Osteoblast (primary cell): ENCODE results near the gene TBC1D12. TPM values are rescaled to one million over a fixed set of nuclear protein-coding genes. Genes with fewer than 3 reads are reported as not detected.
"Not testable (repeated sequence)": the region's sequence is repeated elsewhere in the genome, so short reads cannot be mapped to it uniquely, and the experiment has no call there.

Experiments
- DNase-seq: peaks from one replicate; pipeline ENCODE4 v3.0.0; 2011; ENCODE audit warnings: low spot score, mixed read lengths; ENCODE audit not compliant: insufficient read length; ENCODE audit errors: missing footprints
- H2AFZ ChIP-seq: 2 replicates; pipeline ENCODE4 v1.6.0; 2011; ENCODE audit warnings: mild to moderate bottlenecking, low read length
- H3K27ac ChIP-seq: 2 replicates; pipeline ENCODE4 v1.5.1; 2011; ENCODE audit warnings: mild to moderate bottlenecking, low read depth, low read length, moderate library complexity
- H3K27me3 ChIP-seq: 2 replicates; pipeline ENCODE4 v1.6.0; 2012; ENCODE audit warnings: mild to moderate bottlenecking, control low read depth, inconsistent platforms, low read length, moderate library complexity; ENCODE audit not compliant: insufficient read depth
- H3K36me3 ChIP-seq: 2 replicates; pipeline ENCODE4 v1.5.1; 2011; ENCODE audit warnings: mild to moderate bottlenecking, low read length, control low read depth, moderate library complexity; ENCODE audit not compliant: insufficient read depth
- H3K4me1 ChIP-seq: 2 replicates; pipeline ENCODE4 v1.5.1; 2011; ENCODE audit warnings: mild to moderate bottlenecking, low read length, control low read depth, moderate library complexity; ENCODE audit not compliant: insufficient read depth
- H3K4me2 ChIP-seq: 2 replicates; pipeline ENCODE4 v1.6.0; 2011; ENCODE audit warnings: mild to moderate bottlenecking, low read length; ENCODE audit not compliant: insufficient read depth
- H3K4me3 ChIP-seq: fragments of 200-600 bp; sonication (generic); 3 replicates; pipeline ENCODE4 v1.5.1; 2012; ENCODE audit warnings: mild to moderate bottlenecking, low read length, inconsistent platforms; ENCODE audit not compliant: insufficient read depth
- H3K79me2 ChIP-seq: 2 replicates; pipeline ENCODE4 v1.6.0; 2012; ENCODE audit warnings: mild to moderate bottlenecking, low read length, control low read depth, inconsistent platforms; ENCODE audit not compliant: insufficient read depth
- H3K9me3 ChIP-seq: 2 replicates; pipeline ENCODE4 v1.5.1; 2011; ENCODE audit warnings: low read depth, low read length, control low read depth
- H4K20me1 ChIP-seq: 2 replicates; pipeline ENCODE4 v1.6.0; 2012; ENCODE audit warnings: mild to moderate bottlenecking, low read length, control low read depth; ENCODE audit not compliant: insufficient read depth
- total RNA-seq: library from RNA; depleted of rRNA; stranded (reverse); fragments of >200 nt; gene quantifications from 2 replicates; pipeline ENCODE4 v1.2.3, GENCODE V29; 2012
- TF ChIP-seq, protein P1 (sequence below): IDR thresholded peaks from 2 replicates; pipeline ENCODE4 v1.5.1; 2011; ENCODE audit warnings: mild to moderate bottlenecking, low read depth, low read length, moderate library complexity; ENCODE audit errors: extremely low read depth

Gene TBC1D12
- total RNA-seq, 1 donor = 43.1 TPM

DNA sequence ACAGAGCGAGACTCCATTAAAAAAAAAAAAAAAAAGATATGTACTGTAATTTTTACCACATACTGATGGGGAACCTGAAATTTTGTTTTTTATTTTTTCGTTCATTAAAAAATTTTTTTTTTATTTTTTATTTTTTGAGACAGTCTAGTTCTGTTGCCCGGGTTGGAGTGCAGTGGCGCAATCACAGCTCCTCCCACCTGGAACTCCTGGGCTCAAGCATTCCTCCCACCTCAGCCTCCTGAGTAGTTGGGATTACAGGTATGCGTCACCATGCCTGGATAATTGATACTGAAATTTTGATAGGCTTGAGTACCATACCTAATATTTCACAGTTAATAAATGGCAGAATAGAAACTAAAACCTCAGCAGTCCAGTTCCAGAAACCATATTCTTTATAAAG is 122.4 kb downstream of the TBC1D12 start:
- Histone ChIP-seq H2AFZ (no peak overlapping the region), H3K27ac (no peak overlapping the region), H3K36me3 (peaks cover 3% of the 10 kb centered on the region), H4K20me1 (no peaks in the 10 kb centered on the region), H3K79me2 (no peaks in the 10 kb centered on the region), H3K4me2 (no peak overlapping the region), H3K27me3 (no peaks in the 10 kb centered on the region), H3K9me3 (no peaks in the 10 kb centered on the region), H3K4me3 (no peak overlapping the region), H3K4me1 (peaks cover 3% of the 10 kb centered on the region)
- DNase-seq = no peak
- TF ChIP-seq, protein P1, sequence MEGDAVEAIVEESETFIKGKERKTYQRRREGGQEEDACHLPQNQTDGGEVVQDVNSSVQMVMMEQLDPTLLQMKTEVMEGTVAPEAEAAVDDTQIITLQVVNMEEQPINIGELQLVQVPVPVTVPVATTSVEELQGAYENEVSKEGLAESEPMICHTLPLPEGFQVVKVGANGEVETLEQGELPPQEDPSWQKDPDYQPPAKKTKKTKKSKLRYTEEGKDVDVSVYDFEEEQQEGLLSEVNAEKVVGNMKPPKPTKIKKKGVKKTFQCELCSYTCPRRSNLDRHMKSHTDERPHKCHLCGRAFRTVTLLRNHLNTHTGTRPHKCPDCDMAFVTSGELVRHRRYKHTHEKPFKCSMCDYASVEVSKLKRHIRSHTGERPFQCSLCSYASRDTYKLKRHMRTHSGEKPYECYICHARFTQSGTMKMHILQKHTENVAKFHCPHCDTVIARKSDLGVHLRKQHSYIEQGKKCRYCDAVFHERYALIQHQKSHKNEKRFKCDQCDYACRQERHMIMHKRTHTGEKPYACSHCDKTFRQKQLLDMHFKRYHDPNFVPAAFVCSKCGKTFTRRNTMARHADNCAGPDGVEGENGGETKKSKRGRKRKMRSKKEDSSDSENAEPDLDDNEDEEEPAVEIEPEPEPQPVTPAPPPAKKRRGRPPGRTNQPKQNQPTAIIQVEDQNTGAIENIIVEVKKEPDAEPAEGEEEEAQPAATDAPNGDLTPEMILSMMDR = no peak

DNA sequence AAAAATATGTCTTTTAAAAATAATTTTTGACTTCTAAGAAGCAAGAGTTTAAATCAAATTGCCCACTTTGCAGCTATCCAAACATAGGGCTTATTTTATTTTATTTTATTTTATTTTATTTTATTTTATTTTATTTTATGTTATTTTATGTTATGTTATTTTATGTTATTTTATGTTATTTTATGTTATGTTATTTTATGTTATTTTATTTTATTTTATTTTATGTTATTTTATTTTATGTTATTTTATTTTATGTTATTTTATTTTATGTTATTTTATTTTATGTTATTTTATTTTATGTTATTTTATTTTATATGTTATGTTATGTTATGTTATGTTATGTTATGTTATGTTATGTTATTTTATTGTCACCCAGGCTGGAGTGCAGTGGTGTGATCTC is 129.2 kb downstream of the TBC1D12 start:
- not testable (repeated sequence) for H4K20me1 ChIP-seq, H3K4me1 ChIP-seq, H3K79me2 ChIP-seq, H3K27ac ChIP-seq, H3K4me2 ChIP-seq, DNase-seq, H3K27me3 ChIP-seq, H3K4me3 ChIP-seq, H3K9me3 ChIP-seq, H2AFZ ChIP-seq, H3K36me3 ChIP-seq

DNA sequence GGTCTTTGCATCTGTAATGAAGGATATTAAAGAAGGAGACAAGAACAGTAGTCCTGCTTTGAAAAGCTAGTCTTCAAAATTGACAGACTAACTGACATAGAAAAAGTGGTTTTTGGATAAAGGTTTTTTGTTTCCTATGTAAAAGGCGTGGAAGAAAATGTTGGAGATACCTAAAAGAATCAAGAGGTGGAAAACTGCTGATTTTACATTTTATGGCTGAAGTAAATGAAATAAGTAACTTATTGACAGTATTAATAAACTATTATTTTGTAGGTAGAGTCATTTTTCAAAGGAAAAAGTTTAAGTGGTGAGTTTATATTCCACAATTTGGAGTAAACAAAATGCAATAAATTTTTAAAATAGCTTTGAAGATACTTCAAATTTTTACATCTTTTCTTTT is 130.7 kb downstream of the TBC1D12 start:
- H3K9me3 ChIP-seq = no peaks in the 10 kb centered on the region
- peaks cover 8% of the 10 kb centered on the region for H3K36me3 ChIP-seq
- no peak overlapping the region for H2AFZ ChIP-seq
- H3K4me1 ChIP-seq = no peaks in the 10 kb centered on the region
- TF ChIP-seq, protein P1 = no peak
- H3K27me3 ChIP-seq = no peaks in the 10 kb centered on the region
- no peaks in the 10 kb centered on the region for H4K20me1 ChIP-seq
- no peak for DNase-seq
- no peak overlapping the region for H3K4me2 ChIP-seq
- H3K4me3 ChIP-seq = no peak overlapping the region
- no peak overlapping the region for H3K27ac ChIP-seq
- H3K79me2 ChIP-seq = no peaks in the 10 kb centered on the region

DNA sequence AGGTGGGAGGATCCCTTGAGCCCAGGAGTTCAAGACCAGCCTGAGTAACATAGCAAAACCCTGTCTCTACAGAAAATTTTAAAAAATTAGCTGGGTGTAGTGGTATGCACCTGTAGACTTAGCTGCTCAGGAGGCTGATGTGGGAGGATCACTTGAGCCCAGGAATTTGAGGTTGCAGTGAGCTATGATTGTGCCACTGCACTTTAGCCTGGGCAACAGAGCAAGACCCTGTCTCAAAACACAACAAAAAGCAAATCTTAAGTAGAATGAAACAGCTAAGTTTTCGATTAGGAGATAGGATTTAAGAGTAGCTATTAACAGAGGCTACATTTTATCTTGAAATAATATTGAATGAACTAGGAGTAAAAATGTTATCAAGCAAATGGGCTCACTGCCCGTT is 139.9 kb downstream of the TBC1D12 start:
- peaks cover 17% of the 10 kb centered on the region for H3K4me1 ChIP-seq
- not testable (repeated sequence) for DNase-seq, H3K4me3 ChIP-seq, H3K27me3 ChIP-seq, H3K79me2 ChIP-seq, H3K9me3 ChIP-seq, H4K20me1 ChIP-seq, H3K27ac ChIP-seq, H2AFZ ChIP-seq, H3K4me2 ChIP-seq, H3K36me3 ChIP-seq

DNA sequence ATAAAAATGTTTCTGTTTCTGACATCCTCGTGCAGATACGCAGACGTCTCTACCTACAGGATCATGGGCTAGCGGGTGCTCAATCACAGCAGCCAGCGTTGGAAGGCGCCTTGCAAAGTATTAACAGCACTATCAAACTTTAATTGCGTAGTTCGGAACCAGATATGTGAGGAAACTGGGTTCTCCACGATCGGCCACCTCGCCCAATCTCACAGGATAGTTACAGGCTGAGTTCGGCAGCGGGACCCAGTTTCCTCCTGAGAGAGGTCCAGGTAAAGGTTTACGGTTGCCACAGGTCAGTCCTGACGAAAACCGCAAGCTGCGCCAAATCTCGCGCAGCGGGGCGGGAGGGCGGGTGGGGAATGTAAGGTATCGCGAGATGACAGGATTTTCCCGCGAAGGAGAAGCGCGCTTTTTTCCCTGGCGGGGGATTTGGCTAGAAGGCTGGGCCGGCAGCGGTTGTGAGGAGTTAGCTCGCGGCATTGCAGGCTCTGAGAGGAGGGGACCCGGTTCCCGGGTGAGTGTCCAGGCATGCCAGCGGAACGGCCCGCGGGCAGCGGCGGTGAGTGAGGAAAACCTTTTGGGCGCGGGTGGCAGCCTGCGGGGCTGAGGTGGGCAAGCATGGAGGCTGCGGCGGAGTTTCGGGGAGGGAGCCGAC is 143.2 kb downstream of the TBC1D12 start, which contains the start of gene HELLS:
Gene HELLS, plus strand, starts transcription at position 398 of the 658 bp plus-strand sequence. Its CDS starts 134 bp downstream, at position 532.
- TF ChIP-seq, protein P1 = no peak
- H3K4me2 ChIP-seq = peak within 1 kb of the TSS; percentile 98

More for the DNA sequence above, 143.2 kb downstream of the TBC1D12 start, which contains the start of gene HELLS:
- H3K36me3 ChIP-seq = no peaks in the 10 kb centered on the region
- H2AFZ ChIP-seq = peak within 1 kb of the TSS; percentile 99
- no peaks in the 10 kb centered on the region for H4K20me1 ChIP-seq
- peak; percentile 93 for DNase-seq
- H3K9me3 ChIP-seq = no peaks in the 10 kb centered on the region
- H3K27ac ChIP-seq = peak within 1 kb of the TSS; percentile 93
- H3K4me1 ChIP-seq = peaks cover 17% of the 10 kb centered on the region
- H3K4me3 ChIP-seq = peak within 1 kb of the TSS; percentile 87
- H3K79me2 ChIP-seq = peaks cover 27% of the 10 kb centered on the region
- no peaks in the 10 kb centered on the region for H3K27me3 ChIP-seq
